Loucy (cell line): ENCODE results near the gene DHRS7B.

ENCODE experiments used
- CTCF ChIP-seq: fragments of 200-600 bp; sonication (generic); conservative IDR thresholded peaks from 2 replicates; pipeline ENCODE4 v1.5.1; 2014; ENCODE audit warnings: mild to moderate bottlenecking, antibody characterized with exemption, low read length
- EZH2phosphoT487 ChIP-seq: fragments of 200-600 bp; IDR thresholded peaks from 2 replicates; pipeline ENCODE4 v1.6.1; 2018; ENCODE audit warnings: antibody characterized with exemption, mild to moderate bottlenecking, moderate library complexity, borderline replicate concordance

- TF ChIP-seq CTCF (no peak), EZH2phosphoT487 (no peak)
These were observed 22.9 kb downstream of the DHRS7B start for GRCh38 chr17:21149621-21150020.
